PC-3 (cell line): ENCODE results near the gene GGACT. TPM values are rescaled to one million over a fixed set of nuclear protein-coding genes. Genes with fewer than 3 reads are reported as not detected.

Source experiments
- ATAC-seq: fragments of 200-7000 bp; cut with Tn5 transposase; 2 replicates; pipeline ENCODE4 v1.9.1; 2020; ENCODE audit warnings: mild to moderate bottlenecking, moderate library complexity
- BruUV-seq: library from RNA; stranded (reverse); fragments of 400-500 nt; replicated peaks from 2 replicates; lab custom pipeline; 2021; lab: Mats Ljungman, UMichigan
- CTCF ChIA-PET: fragments of 300-600 bp; sonication (Branson Sonifier 250); formaldehyde crosslinking; loops from one replicate; lab custom pipeline; 2022; ENCODE audit warnings: antibody characterized with exemption; lab: Charles Lee
- POLR2A ChIA-PET: fragments of 300-600 bp; sonication (Branson Sonifier 250); formaldehyde crosslinking; loops from one replicate; lab custom pipeline; 2022; ENCODE audit warnings: antibody characterized with exemption; ENCODE audit not compliant: unreplicated experiment; lab: Charles Lee
- DNase-seq: peaks from one replicate; pipeline ENCODE4 v3.0.0-alpha.2; 2015
- H2AFZ ChIP-seq: fragments of 300-600 bp; sonication (generic); 2 replicates; pipeline ENCODE4 v1.6.0; 2016; ENCODE audit warnings: antibody characterized with exemption, low read length
- H3F3A ChIP-seq: fragments of 300-600 bp; sonication (generic); one replicate; pipeline ENCODE4 v1.6.0; 2017; ENCODE audit warnings: antibody characterized with exemption, low read length, control low read depth, mild to moderate bottlenecking; ENCODE audit not compliant: unreplicated experiment
- H3K27ac ChIP-seq: fragments of 300-600 bp; sonication (generic); 2 replicates; pipeline ENCODE4 v1.5.1; 2016; ENCODE audit warnings: mild to moderate bottlenecking, low read length
- H3K27me3 ChIP-seq: fragments of 300-600 bp; sonication (generic); 2 replicates; pipeline ENCODE4 v1.6.1; 2016; ENCODE audit warnings: low read length, mixed read lengths
- H3K36me3 ChIP-seq: fragments of 300-600 bp; sonication (generic); 2 replicates; pipeline ENCODE4 v1.6.1; 2016; ENCODE audit warnings: low read depth, mixed run types, low read length, mixed read lengths
- H3K4me1 ChIP-seq: fragments of 300-600 bp; sonication (generic); 2 replicates; pipeline ENCODE4 v1.5.1; 2016; ENCODE audit warnings: low read length; ENCODE audit not compliant: insufficient read depth
- H3K4me2 ChIP-seq: fragments of 300-600 bp; sonication (generic); 2 replicates; pipeline ENCODE4 v1.6.0; 2016; ENCODE audit warnings: low read length
- H3K4me3 ChIP-seq: fragments of 300-600 bp; sonication (generic); 2 replicates; pipeline ENCODE4 v1.5.1; 2016; ENCODE audit warnings: mild to moderate bottlenecking, low read length, mixed read lengths
- H3K79me2 ChIP-seq: fragments of 300-600 bp; sonication (generic); 2 replicates; pipeline ENCODE4 v1.6.1; 2017; ENCODE audit warnings: low read length, mixed read lengths
- H3K9ac ChIP-seq: fragments of 300-600 bp; sonication (generic); 2 replicates; pipeline ENCODE4 v1.6.0; 2016; ENCODE audit warnings: mild to moderate bottlenecking, low read length
- H3K9me2 ChIP-seq: fragments of 300-600 bp; sonication (generic); replicated peaks from 2 replicates; pipeline ENCODE4 v1.6.1; 2016; ENCODE audit warnings: mixed run types, low read length, mixed read lengths
- H3K9me3 ChIP-seq: fragments of 300-600 bp; sonication (generic); 2 replicates; pipeline ENCODE4 v1.6.1; 2016; ENCODE audit warnings: low read length, mixed read lengths
- H4K20me1 ChIP-seq: fragments of 300-600 bp; sonication (generic); 2 replicates; pipeline ENCODE4 v1.6.1; 2016; ENCODE audit warnings: low read length, mixed read lengths
- CTCF ChIP-seq: fragments of 300-600 bp; sonication (generic); conservative IDR thresholded peaks from 2 replicates; pipeline ENCODE4 v1.5.1; 2017; ENCODE audit warnings: antibody characterized with exemption, low read depth, mild to moderate bottlenecking, low read length
- EZH2 ChIP-seq: fragments of 300-600 bp; sonication (generic); IDR thresholded peaks from one replicate; pipeline ENCODE4 v1.6.1; 2017; ENCODE audit warnings: antibody characterized with exemption, mild to moderate bottlenecking, low read length; ENCODE audit not compliant: unreplicated experiment
- EZH2phosphoT487 ChIP-seq: fragments of 300-600 bp; sonication (generic); IDR thresholded peaks from 2 replicates; pipeline ENCODE4 v1.6.1; 2018; ENCODE audit warnings: mild to moderate bottlenecking, antibody characterized with exemption, low read length, borderline replicate concordance
- intact Hi-C: fragments of 100-400 bp; cut with micrococcal nuclease; formaldehyde crosslinking; loops from 2 replicates; pipeline ENCODE4 v1.9.0; 2023
- total RNA-seq: library from RNA; depleted of rRNA; stranded (reverse); fragments of >200 nt; gene quantifications from 2 replicates; pipeline ENCODE4 v1.2.3, GENCODE V29; 2014

GGACT gene
- total RNA-seq, 1 experiment from 2014 or later: 0.77 TPM

- BruUV-seq: no TSS peak
- intact Hi-C loops: no loop called here
Observed at GRCh38 chr13:100528353-100528752, 60.2 kb downstream of the GGACT start.

GRCh38 chr13:100527644-100528043, 60.9 kb downstream of the GGACT start:
- CTCF ChIA-PET: no interaction called here
- no peak for ATAC-seq
- Histone ChIP-seq H3F3A (no peaks in the 10 kb centered on the region), H3K27ac (no peak overlapping the region), H3K9me2 (no peaks in the 10 kb centered on the region), H2AFZ (no peak overlapping the region), H3K9ac (no peak overlapping the region), H3K79me2 (no peaks in the 10 kb centered on the region), H3K36me3 (no peaks in the 10 kb centered on the region), H3K4me2 (no peak overlapping the region), H3K9me3 (no peaks in the 10 kb centered on the region), H3K4me3 (no peak overlapping the region), H4K20me1 (no peaks in the 10 kb centered on the region), H3K27me3 (no peaks in the 10 kb centered on the region), H3K4me1 (no peaks in the 10 kb centered on the region)
- intact Hi-C loops: no loop called here
- POLR2A ChIA-PET: no interaction called here
- DNase-seq: no peak
- TF ChIP-seq EZH2phosphoT487: no peak
- TF ChIP-seq EZH2: no peak
- TF ChIP-seq CTCF: no peak
- BruUV-seq: no TSS peak

More at GRCh38 chr13:100528353-100528752, 60.2 kb downstream of the GGACT start:
- Histone ChIP-seq H3K9ac (no peak overlapping the region), H3K79me2 (no peaks in the 10 kb centered on the region), H3K4me1 (no peaks in the 10 kb centered on the region), H3K27me3 (no peaks in the 10 kb centered on the region), H3K27ac (no peak overlapping the region), H3K4me2 (no peak overlapping the region), H3K9me3 (no peaks in the 10 kb centered on the region), H3F3A (no peaks in the 10 kb centered on the region), H3K9me2 (no peaks in the 10 kb centered on the region), H2AFZ (no peak overlapping the region), H3K4me3 (no peak overlapping the region), H4K20me1 (no peaks in the 10 kb centered on the region), H3K36me3 (no peaks in the 10 kb centered on the region)
- POLR2A ChIA-PET: no interaction called here
- no peak for DNase-seq
- TF ChIP-seq EZH2phosphoT487 (no peak), EZH2 (no peak), CTCF (no peak)
- no peak for ATAC-seq
- CTCF ChIA-PET: no interaction called here

- H3K79me2 ChIP-seq: no peaks in the 10 kb centered on the region
- H4K20me1 ChIP-seq: no peaks in the 10 kb centered on the region
- DNase-seq (no peak), ATAC-seq (no peak)
- H3K9ac ChIP-seq: no peak overlapping the region
- H3K4me2 ChIP-seq: no peak overlapping the region
- no peaks in the 10 kb centered on the region for H3F3A ChIP-seq
- intact Hi-C loops: no loop called here
- TF ChIP-seq EZH2phosphoT487: no peak
- no peak overlapping the region for H3K4me3 ChIP-seq
- no peaks in the 10 kb centered on the region for H3K36me3 ChIP-seq
- H3K9me3 ChIP-seq: no peaks in the 10 kb centered on the region
- no peaks in the 10 kb centered on the region for H3K4me1 ChIP-seq
- H3K9me2 ChIP-seq: no peaks in the 10 kb centered on the region
- no TSS peak for BruUV-seq
- POLR2A ChIA-PET: no interaction called here
- CTCF ChIA-PET: no interaction called here
- no peaks in the 10 kb centered on the region for H3K27me3 ChIP-seq
- H2AFZ ChIP-seq: no peak overlapping the region
- H3K27ac ChIP-seq: no peak overlapping the region
Observed at GRCh38 chr13:100526318-100527000, 62.1 kb downstream of the GGACT start.
